Measurements from ENCODE around the gene COPS8. TPM values are rescaled to one million over a fixed set of nuclear protein-coding genes. Genes with fewer than 3 reads are reported as not detected.

Gene COPS8
- total and polyA plus RNA-seq, 2 donors: 55.5 to 60.9 TPM

GRCh38 chr2:237060534-237061312, 25.0 kb upstream of the COPS8 start:
- Histone ChIP-seq H3K36me3 (ENCODE audit: control insufficient read depth in 2 of 2, insufficient read depth in 2 of 2, low read length in 1 of 2) (no peaks in the 10 kb centered on the region), H3K27ac (ENCODE audit: low read depth in 1 of 2, low read length in 1 of 2) (no peak overlapping the region), H3K4me3 (ENCODE audit: low read length in 2 of 2) (no peak overlapping the region), H3K27me3 (ENCODE audit: control insufficient read depth in 2 of 2, insufficient read depth in 1 of 2, low read length in 1 of 2) (no peaks in the 10 kb centered on the region), H3K9me3 (ENCODE audit: control insufficient read depth in 2 of 2, insufficient read depth in 1 of 2, low read length in 1 of 2) (no peaks in the 10 kb centered on the region), H3K4me1 (ENCODE audit: control insufficient read depth in 2 of 2, insufficient read depth in 2 of 2, low read length in 2 of 2) (peaks cover 0 to 7% of the 10 kb centered on the region in 2 donors)
- WGBS: 56% methylated on average over 15 of the region's 15 CpGs
- peak in 5 of 9 donors; percentile 15 to 52 (median 17) for DNase-seq (ENCODE audit: low read depth in 6 of 9, low spot score in 9 of 9)

DNA sequence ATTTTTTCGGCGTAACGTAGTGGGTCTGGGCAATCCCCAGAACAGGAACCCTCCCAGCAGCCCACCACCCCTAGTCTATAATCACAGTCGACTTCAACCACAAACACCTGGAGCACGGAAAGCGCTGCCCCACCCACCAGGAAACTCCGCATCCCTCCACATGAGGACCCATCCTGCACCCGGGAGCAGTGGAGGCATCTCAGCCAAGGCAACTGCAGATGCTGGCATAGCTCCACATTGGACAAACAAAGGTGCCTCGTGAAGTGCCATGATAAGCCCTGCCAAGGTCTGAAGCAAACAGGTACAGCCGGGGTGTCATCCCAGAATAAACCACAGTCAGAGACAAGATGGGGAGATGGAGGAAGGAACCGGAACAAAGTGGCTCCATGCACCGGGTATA, 24.3 kb upstream of the COPS8 start:
- H3K9me3 ChIP-seq (ENCODE audit: control insufficient read depth in 2 of 2, insufficient read depth in 1 of 2, low read length in 1 of 2): no peaks in the 10 kb centered on the region
- DNase-seq (ENCODE audit: low read depth in 6 of 9, low spot score in 9 of 9): no peak
- H3K36me3 ChIP-seq (ENCODE audit: control insufficient read depth in 2 of 2, insufficient read depth in 2 of 2, low read length in 1 of 2): no peaks in the 10 kb centered on the region
- peaks cover 0 to 3% of the 10 kb centered on the region in 2 donors for H3K4me1 ChIP-seq (ENCODE audit: control insufficient read depth in 2 of 2, insufficient read depth in 2 of 2, low read length in 2 of 2)
- no peaks in the 10 kb centered on the region for H3K27me3 ChIP-seq (ENCODE audit: control insufficient read depth in 2 of 2, insufficient read depth in 1 of 2, low read length in 1 of 2)
- 89% methylated on average over 12 of the region's 12 CpGs for WGBS
- no peak overlapping the region for H3K27ac ChIP-seq (ENCODE audit: low read depth in 1 of 2, low read length in 1 of 2)
- H3K4me3 ChIP-seq (ENCODE audit: low read length in 2 of 2): no peak overlapping the region

GRCh38 chr2:237062585-237062984, 23.1 kb upstream of the COPS8 start:
- Histone ChIP-seq H3K36me3 (ENCODE audit: control insufficient read depth in 2 of 2, insufficient read depth in 2 of 2, low read length in 1 of 2) (no peaks in the 10 kb centered on the region), H3K4me1 (ENCODE audit: control insufficient read depth in 2 of 2, insufficient read depth in 2 of 2, low read length in 2 of 2) (peaks cover 0 to 3% of the 10 kb centered on the region in 2 donors), H3K27me3 (ENCODE audit: control insufficient read depth in 2 of 2, insufficient read depth in 1 of 2, low read length in 1 of 2) (no peaks in the 10 kb centered on the region), H3K27ac (ENCODE audit: low read depth in 1 of 2, low read length in 1 of 2) (no peak overlapping the region), H3K4me3 (ENCODE audit: low read length in 2 of 2) (no peak overlapping the region), H3K9me3 (ENCODE audit: control insufficient read depth in 2 of 2, insufficient read depth in 1 of 2, low read length in 1 of 2) (no peaks in the 10 kb centered on the region)
- 97% methylated on average over 4 of the region's 4 CpGs for WGBS
- no peak for DNase-seq (ENCODE audit: low read depth in 6 of 9, low spot score in 9 of 9)

- WGBS: 97% methylated on average over 24 of the region's 24 CpGs
- no peak overlapping the region for H3K4me3 ChIP-seq (ENCODE audit: low read length in 2 of 2)
- H3K27ac ChIP-seq (ENCODE audit: low read depth in 1 of 2, low read length in 1 of 2): no peak overlapping the region
- no peaks in the 10 kb centered on the region for H3K9me3 ChIP-seq (ENCODE audit: control insufficient read depth in 2 of 2, insufficient read depth in 1 of 2, low read length in 1 of 2)
- DNase-seq (ENCODE audit: low read depth in 6 of 9, low spot score in 9 of 9): no peak
- H3K4me1 ChIP-seq (ENCODE audit: control insufficient read depth in 2 of 2, insufficient read depth in 2 of 2, low read length in 2 of 2): peaks cover 0 to 2% of the 10 kb centered on the region in 2 donors
- no peaks in the 10 kb centered on the region for H3K27me3 ChIP-seq (ENCODE audit: control insufficient read depth in 2 of 2, insufficient read depth in 1 of 2, low read length in 1 of 2)
- H3K36me3 ChIP-seq (ENCODE audit: control insufficient read depth in 2 of 2, insufficient read depth in 2 of 2, low read length in 1 of 2): no peaks in the 10 kb centered on the region
These were observed 21.3 kb upstream of the COPS8 start for GRCh38 chr2:237064203-237065070.

DNA sequence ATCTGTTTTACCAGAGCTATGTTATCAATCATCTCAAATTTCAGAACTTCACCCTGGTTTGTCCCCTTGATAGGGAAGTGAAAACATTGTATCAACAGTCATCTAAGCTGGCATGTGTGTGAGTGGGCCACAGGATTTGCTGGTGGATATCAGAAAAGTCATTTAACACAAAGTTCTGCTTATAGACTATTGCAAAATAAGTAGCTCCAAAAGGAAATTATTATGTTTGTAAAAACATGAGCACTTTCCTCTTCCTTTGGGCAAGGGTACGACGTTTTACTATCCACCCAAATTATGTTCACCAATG, 20.7 kb upstream of the COPS8 start:
- Histone ChIP-seq H3K4me3 (ENCODE audit: low read length in 2 of 2) (no peak overlapping the region), H3K4me1 (ENCODE audit: control insufficient read depth in 2 of 2, insufficient read depth in 2 of 2, low read length in 2 of 2) (no peaks in the 10 kb centered on the region), H3K27ac (ENCODE audit: low read depth in 1 of 2, low read length in 1 of 2) (no peak overlapping the region), H3K36me3 (ENCODE audit: control insufficient read depth in 2 of 2, insufficient read depth in 2 of 2, low read length in 1 of 2) (no peaks in the 10 kb centered on the region), H3K9me3 (ENCODE audit: control insufficient read depth in 2 of 2, insufficient read depth in 1 of 2, low read length in 1 of 2) (no peaks in the 10 kb centered on the region), H3K27me3 (ENCODE audit: control insufficient read depth in 2 of 2, insufficient read depth in 1 of 2, low read length in 1 of 2) (no peaks in the 10 kb centered on the region)
- no peak for DNase-seq (ENCODE audit: low read depth in 6 of 9, low spot score in 9 of 9)
- WGBS: 90% methylated on average over 2 of the region's 2 CpGs

DNA sequence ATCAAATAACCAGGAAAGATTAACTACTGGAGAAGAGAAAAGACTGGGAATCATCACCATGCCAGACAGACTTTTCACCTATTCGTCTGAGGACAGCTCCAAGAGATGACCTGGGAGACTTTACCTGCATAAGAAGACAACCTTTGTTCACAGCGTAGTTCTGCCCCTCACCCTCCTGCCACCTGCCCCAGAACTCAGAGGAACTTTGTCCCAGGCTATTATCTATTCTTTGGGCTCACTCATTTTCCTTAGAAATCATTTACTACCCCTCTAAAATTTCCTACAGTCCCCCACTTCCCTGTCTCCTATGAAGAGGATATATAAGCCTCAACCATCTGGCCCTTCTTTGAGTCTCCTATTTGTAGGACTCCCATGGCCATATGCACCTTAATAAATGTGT, 19.3 kb upstream of the COPS8 start:
- no peaks in the 10 kb centered on the region for H3K27me3 ChIP-seq (ENCODE audit: control insufficient read depth in 2 of 2, insufficient read depth in 1 of 2, low read length in 1 of 2)
- WGBS: 95% methylated on average over 2 of the region's 2 CpGs
- H3K9me3 ChIP-seq (ENCODE audit: control insufficient read depth in 2 of 2, insufficient read depth in 1 of 2, low read length in 1 of 2): no peaks in the 10 kb centered on the region
- no peak overlapping the region for H3K4me3 ChIP-seq (ENCODE audit: low read length in 2 of 2)
- H3K27ac ChIP-seq (ENCODE audit: low read depth in 1 of 2, low read length in 1 of 2): no peak overlapping the region
- no peaks in the 10 kb centered on the region for H3K4me1 ChIP-seq (ENCODE audit: control insufficient read depth in 2 of 2, insufficient read depth in 2 of 2, low read length in 2 of 2)
- no peak for DNase-seq (ENCODE audit: low read depth in 6 of 9, low spot score in 9 of 9)
- H3K36me3 ChIP-seq (ENCODE audit: control insufficient read depth in 2 of 2, insufficient read depth in 2 of 2, low read length in 1 of 2): no peaks in the 10 kb centered on the region

GRCh38 chr2:237068005-237068576, 17.6 kb upstream of the COPS8 start:
- DNase-seq (ENCODE audit: low read depth in 6 of 9, low spot score in 9 of 9): no peak
- Histone ChIP-seq H3K9me3 (ENCODE audit: control insufficient read depth in 2 of 2, insufficient read depth in 1 of 2, low read length in 1 of 2) (no peaks in the 10 kb centered on the region), H3K4me3 (ENCODE audit: low read length in 2 of 2) (no peak overlapping the region), H3K27ac (ENCODE audit: low read depth in 1 of 2, low read length in 1 of 2) (no peak overlapping the region), H3K4me1 (ENCODE audit: control insufficient read depth in 2 of 2, insufficient read depth in 2 of 2, low read length in 2 of 2) (no peaks in the 10 kb centered on the region), H3K36me3 (ENCODE audit: control insufficient read depth in 2 of 2, insufficient read depth in 2 of 2, low read length in 1 of 2) (no peaks in the 10 kb centered on the region), H3K27me3 (ENCODE audit: control insufficient read depth in 2 of 2, insufficient read depth in 1 of 2, low read length in 1 of 2) (no peaks in the 10 kb centered on the region)
- WGBS: 71% methylated on average over 3 of the region's 3 CpGs

GRCh38 chr2:237072067-237072931, 13.4 kb upstream of the COPS8 start:
- no peaks in the 10 kb centered on the region for H3K4me1 ChIP-seq (ENCODE audit: control insufficient read depth in 2 of 2, insufficient read depth in 2 of 2, low read length in 2 of 2)
- WGBS: 91% methylated on average over 24 of the region's 24 CpGs
- peak in 8 of 9 donors; percentile 25 to 65 (median 36) for DNase-seq (ENCODE audit: low read depth in 6 of 9, low spot score in 9 of 9)

More at GRCh38 chr2:237072067-237072931, 13.4 kb upstream of the COPS8 start:
- Histone ChIP-seq H3K4me3 (ENCODE audit: low read length in 2 of 2) (no peak overlapping the region), H3K9me3 (ENCODE audit: control insufficient read depth in 2 of 2, insufficient read depth in 1 of 2, low read length in 1 of 2) (no peaks in the 10 kb centered on the region), H3K27ac (ENCODE audit: low read depth in 1 of 2, low read length in 1 of 2) (no peak overlapping the region), H3K27me3 (ENCODE audit: control insufficient read depth in 2 of 2, insufficient read depth in 1 of 2, low read length in 1 of 2) (no peaks in the 10 kb centered on the region), H3K36me3 (ENCODE audit: control insufficient read depth in 2 of 2, insufficient read depth in 2 of 2, low read length in 1 of 2) (no peaks in the 10 kb centered on the region)

All from thymus (tissue), 11 donors.